Skeletal muscle tissue (tissue), 4 donors: ENCODE data around the gene PLEKHG5. TPM values are rescaled to one million over a fixed set of nuclear protein-coding genes. Genes with fewer than 3 reads are reported as not detected.
A peak's percentile ranks its signal among the peaks of the same experiment; 100 is the strongest.

ENCODE experiments used
- H3K27ac ChIP-seq: one replicate; pipeline ENCODE4 v1.7.0; 2013; ENCODE audit warnings: mild to moderate bottlenecking, low read depth, low read length, inconsistent platforms
- H3K27me3 ChIP-seq, 3 donors: one replicate each; pipeline ENCODE4 v1.7.0; 2013; ENCODE audit warnings: low read length in 3 of 3; ENCODE audit not compliant: control insufficient read depth in 3 of 3, insufficient read depth in 3 of 3
- H3K36me3 ChIP-seq, 3 donors: one replicate each; pipeline ENCODE4 v1.7.0; 2013; ENCODE audit warnings: low read length in 3 of 3; ENCODE audit not compliant: control insufficient read depth in 3 of 3, insufficient read depth in 3 of 3
- H3K4me1 ChIP-seq, 3 donors: one replicate each; pipeline ENCODE4 v1.7.0; 2013; ENCODE audit warnings: low read length in 3 of 3, mild to moderate bottlenecking in 3 of 3; ENCODE audit not compliant: control insufficient read depth in 3 of 3, insufficient read depth in 3 of 3
- H3K4me3 ChIP-seq, 3 donors: one replicate each; pipeline ENCODE4 v1.7.0; 2013; ENCODE audit warnings: low read length in 3 of 3
- H3K9ac ChIP-seq, 3 donors: one replicate each; pipeline ENCODE4 v1.7.0; 2013; ENCODE audit warnings: low read length in 3 of 3, mild to moderate bottlenecking in 3 of 3, moderate library complexity in 2 of 3, low read depth in 1 of 3
- H3K9me3 ChIP-seq, 3 donors: one replicate each; pipeline ENCODE4 v1.7.0; 2013; ENCODE audit warnings: low read length in 3 of 3; ENCODE audit not compliant: control insufficient read depth in 3 of 3
- total RNA-seq: library from RNA; depleted of rRNA; stranded (reverse); fragments of >200 nt; gene quantifications from one replicate; pipeline ENCODE4 v1.2.3, GENCODE V29; 2014
- donor health status: Osteomylitis.

The PLEKHG5 gene
- total RNA-seq, 1 donor from 2014 or later = 8.4 TPM

DNA sequence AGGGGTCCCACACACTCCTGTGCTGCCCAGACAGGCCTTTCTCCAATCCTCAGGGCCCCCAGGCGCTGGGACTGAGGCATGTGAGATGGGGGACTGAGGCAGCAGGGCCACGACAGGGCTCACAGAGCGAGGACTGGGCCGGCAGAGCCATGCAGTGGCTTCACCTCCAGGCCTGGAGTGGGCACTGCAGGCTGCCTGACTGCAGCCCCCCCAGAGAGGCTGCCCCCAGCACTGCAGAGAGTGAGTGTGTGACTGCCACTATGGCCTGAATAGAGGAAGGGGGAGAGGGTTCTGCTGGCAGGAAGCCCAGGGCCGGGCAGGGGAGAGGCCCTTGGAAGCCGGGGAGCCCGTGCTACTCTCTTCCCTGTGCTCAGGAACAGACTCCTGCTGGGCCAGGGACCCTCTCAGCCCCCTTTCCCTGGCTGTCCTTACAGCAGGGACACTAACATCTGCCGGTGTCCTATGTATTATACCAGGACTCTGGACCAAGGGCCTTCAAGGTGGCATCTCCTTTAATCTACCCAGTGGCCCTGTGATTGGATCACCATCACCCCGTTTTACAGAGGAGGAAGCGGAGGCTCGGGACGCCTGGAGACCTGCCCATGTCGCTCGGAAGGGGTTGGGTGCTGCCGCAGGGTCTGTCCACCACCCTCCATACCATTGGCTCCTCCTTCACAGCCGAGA, 20.2 kb upstream of the PLEKHG5 start:
- H3K27me3 ChIP-seq = peaks cover 0 to 5% (median 4%) of the 10 kb centered on the region in 3 donors
- H3K4me1 ChIP-seq = peaks cover 14 to 20% (median 18%) of the 10 kb centered on the region in 3 donors
- H3K9me3 ChIP-seq = no peaks in the 10 kb centered on the region
- no peak overlapping the region for H3K27ac ChIP-seq
- no peak overlapping the region for H3K4me3 ChIP-seq
- no peak overlapping the region for H3K9ac ChIP-seq
- no peaks in the 10 kb centered on the region for H3K36me3 ChIP-seq

GRCh38 chr1:6511056-6511455, 19.6 kb upstream of the PLEKHG5 start:
- Histone ChIP-seq H3K27ac (no peak overlapping the region), H3K4me1 (peaks cover 14 to 20% (median 18%) of the 10 kb centered on the region in 3 donors), H3K4me3 (no peak overlapping the region), H3K9ac (no peak overlapping the region), H3K27me3 (peaks cover 0 to 5% (median 4%) of the 10 kb centered on the region in 3 donors), H3K9me3 (no peaks in the 10 kb centered on the region), H3K36me3 (no peaks in the 10 kb centered on the region)

- no peak overlapping the region for H3K9ac ChIP-seq
Measured at GRCh38 chr1:6510493-6510892, 19.0 kb upstream of the PLEKHG5 start.

GRCh38 chr1:6509919-6510291, 18.4 kb upstream of the PLEKHG5 start:
- Histone ChIP-seq H3K4me1 (peaks cover 14 to 20% (median 18%) of the 10 kb centered on the region in 3 donors), H3K27ac (no peak overlapping the region)

More at GRCh38 chr1:6510493-6510892, 19.0 kb upstream of the PLEKHG5 start:
- no peaks in the 10 kb centered on the region for H3K9me3 ChIP-seq
- H3K36me3 ChIP-seq = no peaks in the 10 kb centered on the region
- no peak overlapping the region for H3K27ac ChIP-seq
- peaks cover 0 to 5% (median 4%) of the 10 kb centered on the region in 3 donors for H3K27me3 ChIP-seq
- H3K4me1 ChIP-seq = peaks cover 14 to 20% (median 18%) of the 10 kb centered on the region in 3 donors
- H3K4me3 ChIP-seq = no peak overlapping the region

GRCh38 chr1:6509220-6509918, 17.9 kb upstream of the PLEKHG5 start:
- Histone ChIP-seq H3K27me3 (peaks cover 0 to 5% (median 4%) of the 10 kb centered on the region in 3 donors), H3K27ac (no peak overlapping the region), H3K4me1 (peaks cover 14 to 20% (median 18%) of the 10 kb centered on the region in 3 donors), H3K4me3 (no peak overlapping the region), H3K9me3 (no peaks in the 10 kb centered on the region), H3K9ac (no peak overlapping the region), H3K36me3 (no peaks in the 10 kb centered on the region)

More at GRCh38 chr1:6509919-6510291, 18.4 kb upstream of the PLEKHG5 start:
- H3K9me3 ChIP-seq = no peaks in the 10 kb centered on the region
- peaks cover 0 to 5% (median 4%) of the 10 kb centered on the region in 3 donors for H3K27me3 ChIP-seq
- no peaks in the 10 kb centered on the region for H3K36me3 ChIP-seq
- no peak overlapping the region for H3K9ac ChIP-seq
- no peak overlapping the region for H3K4me3 ChIP-seq

DNA sequence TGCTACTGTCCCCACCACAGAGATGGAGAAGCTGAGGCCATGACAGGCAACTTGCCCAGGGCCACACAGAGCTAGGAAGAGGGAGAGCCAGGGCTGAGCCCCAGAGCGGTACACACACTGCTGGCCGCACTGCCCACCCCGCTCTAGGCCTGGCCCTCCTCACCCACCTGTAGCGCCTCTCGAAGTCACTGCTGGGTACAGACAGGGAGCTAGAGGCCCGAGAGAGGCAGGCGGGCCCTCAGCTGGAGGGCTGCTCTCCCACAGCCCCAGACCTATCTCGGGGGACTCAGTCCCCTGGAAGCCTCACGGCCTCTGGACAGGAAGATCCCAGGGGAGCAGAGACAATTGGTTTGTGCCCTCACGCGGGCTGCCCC, 17.3 kb upstream of the PLEKHG5 start:
- H3K4me3 ChIP-seq = no peak overlapping the region
- no peaks in the 10 kb centered on the region for H3K9me3 ChIP-seq
- no peak overlapping the region for H3K27ac ChIP-seq
- peaks cover 0 to 5% (median 4%) of the 10 kb centered on the region in 3 donors for H3K27me3 ChIP-seq
- H3K4me1 ChIP-seq = peaks cover 14 to 20% (median 18%) of the 10 kb centered on the region in 3 donors
- no peaks in the 10 kb centered on the region for H3K36me3 ChIP-seq
- peak overlapping the region in 1 of 3 donors; percentile 33 for H3K9ac ChIP-seq

GRCh38 chr1:6508154-6508815, 16.8 kb upstream of the PLEKHG5 start:
- H3K27ac ChIP-seq = no peak overlapping the region
- no peaks in the 10 kb centered on the region for H3K9me3 ChIP-seq
- H3K36me3 ChIP-seq = no peaks in the 10 kb centered on the region
- peak overlapping the region in 1 of 3 donors; percentile 33 for H3K9ac ChIP-seq
- peaks cover 14 to 18% (median 15%) of the 10 kb centered on the region in 3 donors for H3K4me1 ChIP-seq
- H3K27me3 ChIP-seq = peaks cover 0 to 5% (median 4%) of the 10 kb centered on the region in 3 donors
- H3K4me3 ChIP-seq = no peak overlapping the region

GRCh38 chr1:6507461-6507911, 16.0 kb upstream of the PLEKHG5 start:
- Histone ChIP-seq H3K9ac (peak overlapping the region in 1 of 3 donors; percentile 25), H3K4me3 (no peak overlapping the region), H3K36me3 (no peaks in the 10 kb centered on the region), H3K9me3 (no peaks in the 10 kb centered on the region), H3K4me1 (peaks cover 14 to 16% (median 15%) of the 10 kb centered on the region in 3 donors), H3K27me3 (peaks cover 0 to 5% (median 4%) of the 10 kb centered on the region in 3 donors), H3K27ac (no peak overlapping the region)

GRCh38 chr1:6507037-6507428, 15.6 kb upstream of the PLEKHG5 start:
- Histone ChIP-seq H3K27me3 (peaks cover 0 to 5% (median 4%) of the 10 kb centered on the region in 3 donors), H3K36me3 (no peaks in the 10 kb centered on the region), H3K9ac (peak overlapping the region in 1 of 3 donors; percentile 16), H3K4me3 (no peak overlapping the region), H3K9me3 (no peaks in the 10 kb centered on the region), H3K27ac (no peak overlapping the region), H3K4me1 (peaks cover 18 to 21% (median 18%) of the 10 kb centered on the region in 3 donors)
